Midbrain (tissue), 1 donor: ENCODE results near the gene DENND2A.
"Not testable (repeated sequence)": the region's sequence is repeated elsewhere in the genome, so short reads cannot be mapped to it uniquely, and the experiment has no call there.

Experiments
- DNase-seq: peaks from one replicate; lab custom pipeline; 2025; lab: John Stamatoyannopoulos, UW

The DENND2A gene

GRCh38 chr7:140646931-140647647 is 6.5 kb upstream of the DENND2A start:
- peak; percentile 34 for DNase-seq

DNA sequence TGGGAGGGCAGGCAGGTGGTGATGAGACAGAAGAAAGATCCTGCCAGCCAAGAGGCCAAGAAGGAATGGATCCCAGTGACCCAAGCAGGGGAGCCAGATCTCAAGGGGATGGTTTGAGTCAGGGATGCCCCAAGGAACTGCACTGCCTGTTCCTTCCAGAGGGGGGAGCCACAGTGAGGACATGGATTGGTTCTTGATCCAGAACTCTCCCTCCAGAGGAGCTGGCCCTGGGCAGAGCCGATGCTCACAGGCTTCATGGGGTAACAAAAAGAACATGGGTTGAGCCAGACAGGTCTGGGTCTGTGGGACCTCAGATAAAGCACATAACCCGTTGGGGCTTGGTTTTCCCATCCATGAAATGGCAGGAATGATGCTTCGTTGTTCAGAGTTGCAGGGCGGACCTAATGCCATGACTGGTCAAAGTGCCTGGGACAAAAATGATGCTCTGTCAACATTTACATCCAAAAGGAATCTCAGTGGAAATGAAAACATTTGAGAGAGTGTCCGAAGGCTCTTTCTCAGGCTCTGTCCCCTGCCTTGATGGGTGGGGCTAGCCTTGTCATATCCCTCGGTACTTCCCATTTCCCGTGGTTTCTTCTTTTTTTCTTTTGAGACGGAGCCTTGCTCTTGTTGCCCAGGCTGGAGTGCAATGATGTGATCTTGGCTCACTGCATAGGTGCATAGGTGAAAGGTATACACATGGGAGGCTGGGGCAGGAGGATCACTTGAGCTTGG is 4.7 kb upstream of the DENND2A start:
- no peak for DNase-seq

DNA sequence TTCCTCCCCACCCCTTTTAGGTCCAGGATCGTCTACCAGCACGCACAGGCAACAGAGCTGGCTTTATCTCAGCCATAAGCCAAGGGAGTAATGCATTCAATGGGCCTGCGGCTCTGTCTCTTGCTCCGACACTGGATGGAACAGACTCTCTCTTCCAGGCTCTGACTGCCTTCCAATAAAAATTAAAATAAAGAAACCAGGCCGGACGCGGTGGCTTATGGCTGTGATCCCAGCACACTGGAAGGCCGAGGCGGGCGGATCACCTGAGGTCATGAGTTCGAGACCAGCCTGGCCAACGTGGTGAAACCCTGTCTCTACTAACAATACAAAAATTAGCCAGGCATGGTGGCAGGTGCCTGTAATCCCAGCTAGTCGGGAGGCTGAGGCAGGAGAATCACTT is 4.1 kb upstream of the DENND2A start:
- DNase-seq: not testable (repeated sequence)

DNA sequence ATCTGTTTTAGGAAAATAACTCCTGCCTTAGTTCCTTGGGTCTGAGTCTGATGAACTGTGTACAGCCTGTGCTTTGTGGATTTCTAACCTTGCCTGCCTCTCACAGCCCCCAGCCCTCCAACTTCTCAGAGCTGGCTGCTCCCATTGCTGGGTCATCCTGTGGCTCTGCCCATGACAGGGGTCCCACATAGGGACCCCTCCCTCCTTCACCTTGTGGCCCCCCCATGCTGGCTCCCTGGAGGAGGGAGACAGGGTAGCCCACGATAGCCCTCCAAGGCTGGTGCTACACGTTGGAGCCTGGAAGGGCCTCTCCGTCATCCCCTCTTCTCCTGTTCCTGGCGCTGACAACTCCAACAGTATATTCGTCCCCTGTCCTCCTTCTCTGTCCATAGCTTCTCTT is 2.8 kb upstream of the DENND2A start:
- DNase-seq: no peak

DNA sequence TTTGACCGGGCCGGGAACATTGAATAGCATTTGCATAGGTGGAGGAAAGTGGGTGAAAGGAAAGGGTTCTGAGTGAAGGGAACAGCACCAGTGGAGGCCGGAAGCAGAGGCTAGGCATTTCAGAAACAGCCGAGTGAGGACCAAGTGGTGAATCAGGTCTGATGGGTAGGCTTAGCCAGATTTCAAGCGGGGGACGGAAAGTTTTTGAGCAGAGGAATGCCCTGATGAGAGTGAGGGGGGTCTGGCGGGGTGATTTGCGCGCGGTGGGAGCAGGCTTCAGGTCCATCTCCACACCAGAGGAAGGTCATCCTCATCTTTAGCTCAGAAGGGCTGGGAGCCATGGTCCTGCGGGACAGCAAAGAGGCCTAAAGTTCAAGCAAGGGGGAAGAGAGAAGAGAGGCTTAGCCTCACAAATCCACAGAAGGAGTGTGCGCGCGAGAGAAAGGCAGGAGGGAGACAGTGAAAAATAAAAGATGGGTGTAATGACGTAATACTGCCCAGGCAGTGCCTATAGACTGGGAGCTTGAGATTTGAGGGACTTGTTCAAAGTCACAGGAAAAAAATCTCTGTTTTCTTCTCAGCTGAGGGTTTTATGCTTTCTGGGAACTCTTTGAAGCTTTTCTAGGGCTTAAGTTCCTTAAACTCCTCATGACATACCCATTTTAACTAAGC is 1.0 kb upstream of the DENND2A start:
- no peak for DNase-seq

DNA sequence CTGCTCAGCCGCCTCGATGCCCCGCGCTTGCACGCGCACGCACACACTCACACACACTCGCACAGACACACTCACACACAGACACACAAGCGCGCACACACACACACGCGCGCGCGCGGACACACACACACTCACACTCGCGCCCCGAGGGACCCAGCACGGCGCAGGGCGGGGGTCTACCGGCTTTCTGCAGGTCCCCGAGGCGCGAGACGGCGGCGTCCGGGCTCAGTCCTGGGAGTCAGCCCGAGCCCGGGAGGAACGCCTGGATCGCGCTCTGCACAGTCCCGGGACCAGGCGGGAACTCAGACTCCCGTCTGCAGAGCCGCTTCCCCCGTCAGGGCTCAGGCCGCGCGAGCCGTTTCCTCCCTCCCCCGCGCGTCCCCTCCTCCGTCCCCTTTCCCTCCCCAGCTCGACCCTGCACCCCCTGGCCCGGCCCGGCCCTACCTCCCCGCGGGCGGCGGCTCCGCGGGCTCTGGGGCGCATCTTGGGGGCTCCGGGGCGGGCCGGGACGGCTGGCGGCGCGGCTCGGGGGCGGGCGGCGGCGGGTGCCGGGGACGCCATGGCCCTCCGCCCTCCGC is 464 bp downstream of the DENND2A start:
- DNase-seq: peak; percentile 24

DNA sequence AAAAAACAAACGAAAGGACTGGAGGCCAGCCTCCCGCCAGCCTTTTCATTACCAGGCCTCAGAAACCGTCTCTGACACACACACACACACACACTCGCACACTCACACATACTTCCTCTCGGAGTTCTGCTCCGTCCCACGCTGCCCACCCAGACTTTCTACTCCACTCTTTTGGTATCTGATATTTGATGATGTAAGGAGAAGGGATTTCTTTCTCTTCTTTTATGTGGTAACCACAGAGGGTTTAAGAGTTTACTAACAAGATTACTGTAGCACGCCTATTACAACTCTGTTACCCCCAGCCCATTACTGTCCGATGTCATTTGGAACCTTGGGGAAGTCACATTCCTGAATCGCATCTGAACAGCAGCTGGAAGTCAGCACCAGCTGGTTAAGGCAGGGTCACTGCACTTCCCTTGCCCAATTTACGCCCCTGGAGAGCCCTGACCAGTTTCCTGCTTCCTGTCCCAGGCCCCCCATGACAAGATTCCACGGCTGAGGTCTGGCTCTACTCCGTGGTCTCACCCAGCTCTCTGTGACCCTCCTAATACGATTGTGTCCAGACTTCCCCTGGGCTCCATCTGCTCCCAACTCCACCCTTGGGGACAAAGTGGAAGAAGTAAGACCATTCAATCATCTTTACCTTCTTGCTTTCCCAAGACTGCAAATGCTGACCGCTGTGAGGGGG is 1.1 kb downstream of the DENND2A start:
- DNase-seq: no peak

DNA sequence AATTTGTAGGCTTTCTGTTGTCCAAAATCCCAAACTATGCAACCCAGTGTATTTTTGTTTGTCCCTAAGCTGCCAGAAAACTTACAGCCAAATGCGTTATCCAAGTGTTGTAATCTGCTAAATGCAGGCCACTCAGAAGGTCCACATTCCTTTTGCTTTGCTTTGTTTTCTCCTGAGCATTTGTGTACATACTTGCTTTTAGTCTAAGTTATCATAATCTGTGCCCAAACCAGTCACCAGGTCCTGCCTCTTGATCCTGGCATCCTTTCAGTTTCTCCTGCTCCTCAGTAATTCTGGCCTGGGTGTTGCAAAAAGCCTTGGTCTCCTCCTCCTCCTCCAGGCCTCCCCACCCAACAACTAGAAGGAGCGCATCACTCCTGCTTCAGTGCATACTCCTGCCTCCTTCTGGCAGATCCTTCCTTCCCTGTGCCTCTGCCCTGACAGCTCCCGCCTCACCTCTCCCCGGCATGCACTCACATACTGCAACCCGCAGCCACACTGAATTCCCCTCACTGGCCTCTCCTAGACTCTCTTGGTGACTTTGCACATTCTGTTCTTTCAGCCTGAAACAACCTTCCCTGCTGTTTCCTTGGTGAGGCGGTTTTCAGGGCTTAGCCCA is 2.3 kb downstream of the DENND2A start:
- no peak for DNase-seq

DNA sequence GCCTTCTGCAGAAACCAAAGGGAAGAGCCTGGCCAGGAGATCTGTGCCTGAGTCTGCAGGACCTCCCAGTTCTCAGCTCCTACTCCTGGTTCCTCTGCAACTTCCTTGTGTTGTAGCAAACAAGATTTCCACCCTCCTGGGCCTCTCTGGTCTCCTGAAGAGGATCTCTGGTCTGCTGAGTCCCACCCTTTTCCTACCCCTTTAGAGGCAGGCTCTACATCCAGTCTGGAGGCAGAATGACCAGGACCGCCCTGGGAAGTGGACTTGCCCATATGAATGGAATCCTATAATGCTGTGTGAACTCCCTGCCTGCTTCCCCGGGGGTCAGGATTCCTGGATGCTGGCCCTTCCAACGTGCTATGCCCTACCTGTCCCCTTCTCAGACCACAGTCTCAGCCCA is 3.2 kb downstream of the DENND2A start:
- DNase-seq: no peak

- DNase-seq: no peak
Measured at GRCh38 chr7:140635816-140636215, 4.8 kb downstream of the DENND2A start.

DNA sequence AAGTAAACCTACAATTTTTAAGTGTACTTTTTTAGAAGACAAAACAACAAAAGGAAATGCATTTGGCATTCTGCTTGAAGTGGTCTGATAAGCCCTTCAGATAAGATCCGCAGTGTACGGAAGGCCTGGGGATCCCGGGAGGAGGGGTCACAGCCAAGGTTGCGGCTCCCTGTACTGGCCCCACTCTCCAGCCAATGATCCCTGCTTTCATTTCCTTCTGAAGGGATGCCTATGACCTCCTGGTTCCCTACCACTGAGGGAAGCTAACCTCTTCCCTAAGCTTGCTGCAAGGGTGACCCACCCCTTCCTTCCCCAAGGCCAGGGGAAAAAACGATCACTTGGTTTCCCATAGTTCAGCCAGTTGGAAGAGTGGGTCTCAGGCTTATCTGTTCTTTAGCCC is 5.3 kb downstream of the DENND2A start:
- no peak for DNase-seq

GRCh38 chr7:140631602-140632001 is 9.0 kb downstream of the DENND2A start:
- no peak for DNase-seq

- no peak for DNase-seq
Measured at GRCh38 chr7:140631021-140631420, 9.6 kb downstream of the DENND2A start.

- DNase-seq: peak; percentile 40
Measured at GRCh38 chr7:140625908-140626868, 14.4 kb downstream of the DENND2A start.

DNA sequence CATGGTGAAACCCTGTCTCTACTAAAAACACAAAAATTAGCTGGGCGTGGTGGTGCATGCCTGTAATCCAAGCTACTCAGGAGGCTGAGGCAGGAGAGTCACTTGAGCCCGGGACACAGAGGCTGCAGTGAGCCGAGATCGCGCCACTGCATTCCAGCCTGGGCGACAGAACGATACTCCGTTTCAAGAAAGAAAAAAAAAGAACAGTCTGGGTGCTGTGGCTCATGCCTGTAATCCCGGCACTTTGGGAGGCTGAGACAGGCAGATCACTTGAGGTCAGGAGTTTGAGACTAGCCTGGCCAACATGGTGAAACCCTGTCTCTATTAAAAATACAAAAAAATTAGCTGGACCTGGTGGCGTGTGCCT is 15.4 kb downstream of the DENND2A start:
- not testable (repeated sequence) for DNase-seq

- DNase-seq: no peak
Measured at GRCh38 chr7:140624392-140625191, 16.0 kb downstream of the DENND2A start.

- no peak for DNase-seq
Measured at GRCh38 chr7:140623980-140624379, 16.6 kb downstream of the DENND2A start.

DNA sequence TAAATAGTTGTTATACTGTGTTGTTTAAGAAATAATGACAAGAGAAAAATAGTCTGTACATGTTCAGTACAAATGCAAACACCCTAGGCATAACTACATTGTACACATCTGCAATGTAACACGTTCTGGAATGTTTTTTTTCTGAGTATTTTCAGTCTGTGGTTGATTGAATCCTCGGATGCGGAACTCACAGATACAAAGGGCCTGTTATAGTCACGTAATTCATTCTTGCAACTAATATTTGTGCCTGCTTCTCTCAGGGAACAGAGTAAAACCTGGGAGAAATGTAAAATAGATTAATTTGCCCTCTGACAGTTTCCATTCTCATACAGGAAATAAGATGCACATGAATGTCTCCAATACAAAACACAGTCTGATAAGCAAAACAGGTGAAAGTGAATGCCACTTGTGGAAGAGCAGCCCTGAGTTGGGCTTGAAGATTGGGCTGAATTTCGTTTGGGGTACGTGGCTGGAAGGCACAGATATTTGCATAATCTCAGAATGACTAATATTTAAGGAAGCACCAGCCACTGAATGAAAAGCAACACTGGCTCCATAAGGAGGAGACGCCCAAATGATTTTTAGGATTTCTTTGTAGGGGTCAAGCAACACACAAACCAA is 19.1 kb downstream of the DENND2A start:
- DNase-seq: no peak

DNA sequence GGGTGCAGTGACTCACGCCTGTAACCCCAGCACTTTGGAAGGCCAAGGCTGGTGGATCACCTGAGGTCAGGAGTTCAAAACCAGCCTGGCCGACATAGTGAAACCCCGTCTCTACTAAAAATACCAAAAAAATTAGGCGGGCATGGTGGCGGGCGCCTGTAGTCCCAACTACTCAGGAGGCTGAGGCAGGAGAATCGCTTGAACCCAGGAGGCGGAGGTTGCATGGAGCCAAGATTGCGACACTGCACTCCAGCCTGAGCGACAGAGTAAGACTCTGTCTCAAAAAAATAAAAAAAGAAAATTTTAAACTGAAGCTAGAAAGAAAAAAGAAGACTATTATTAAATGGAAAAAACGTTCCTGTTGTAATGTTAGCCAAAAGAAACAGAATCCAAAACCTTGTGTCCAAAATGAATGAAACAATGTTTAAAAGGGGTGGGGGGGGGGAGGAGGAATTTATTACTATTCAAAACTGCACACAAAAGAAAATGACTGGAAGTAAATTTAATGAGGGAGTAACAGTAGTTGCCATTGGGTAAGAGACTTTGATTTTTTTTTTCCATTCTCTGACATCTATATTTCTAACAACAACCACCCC is 20.6 kb downstream of the DENND2A start:
- DNase-seq: not testable (repeated sequence)
